HL-60/S4 (cell line): Measurements from ENCODE around the gene NAV3.

Experiments
- in situ Hi-C: fragments of 300-500 bp; cut with MboI; formaldehyde crosslinking; loops from 2 replicates; pipeline ENCODE4 v1.14.3; 2022; ENCODE audit warnings: low sequenced_read_pairs

The NAV3 gene

GRCh38 chr12:78035901-78036606 is 205.4 kb downstream of the NAV3 start:
- in situ Hi-C loops = no loop called here

GRCh38 chr12:78036874-78037273 is 206.2 kb downstream of the NAV3 start:
- in situ Hi-C loops = no loop called here

- in situ Hi-C loops = no loop called here
Observed at GRCh38 chr12:78037707-78038106, 207.0 kb downstream of the NAV3 start.

- in situ Hi-C loops = no loop called here
Observed at GRCh38 chr12:78038541-78038940, 207.8 kb downstream of the NAV3 start.

- in situ Hi-C loops = no loop called here
Observed at GRCh38 chr12:78038986-78039385, 208.3 kb downstream of the NAV3 start.

- in situ Hi-C loops = no loop called here
Observed at GRCh38 chr12:78040111-78040510, 209.4 kb downstream of the NAV3 start.

GRCh38 chr12:78050790-78051189 is 220.1 kb downstream of the NAV3 start:
- in situ Hi-C loops = no loop called here

- in situ Hi-C loops = no loop called here
Observed at GRCh38 chr12:78055545-78055944, 224.9 kb downstream of the NAV3 start.

- in situ Hi-C loops = no loop called here
Observed at GRCh38 chr12:78057075-78057474, 226.4 kb downstream of the NAV3 start.

- in situ Hi-C loops = no loop called here
Observed at GRCh38 chr12:78060186-78060585, 229.5 kb downstream of the NAV3 start.

GRCh38 chr12:78062786-78063185 is 232.1 kb downstream of the NAV3 start:
- in situ Hi-C loops = no loop called here

- in situ Hi-C loops = no loop called here
Observed at GRCh38 chr12:78081590-78082314, 251.1 kb downstream of the NAV3 start.

- in situ Hi-C loops = no loop called here
Observed at GRCh38 chr12:78085542-78086182, 255.0 kb downstream of the NAV3 start.

GRCh38 chr12:78086553-78087362 is 256.1 kb downstream of the NAV3 start:
- in situ Hi-C loops = no loop called here

GRCh38 chr12:78087363-78087675 is 256.6 kb downstream of the NAV3 start:
- in situ Hi-C loops = no loop called here

- in situ Hi-C loops = no loop called here
Observed at GRCh38 chr12:78088391-78088832, 257.7 kb downstream of the NAV3 start.

GRCh38 chr12:78090266-78090665 is 259.6 kb downstream of the NAV3 start:
- in situ Hi-C loops = no loop called here

GRCh38 chr12:78095623-78096022 is 264.9 kb downstream of the NAV3 start:
- in situ Hi-C loops = no loop called here

GRCh38 chr12:78096909-78097597 is 266.4 kb downstream of the NAV3 start:
- in situ Hi-C loops = no loop called here

GRCh38 chr12:78099806-78100205 is 269.1 kb downstream of the NAV3 start:
- in situ Hi-C loops = no loop called here
